ENCODE measurements around the gene ACKR1.

Gene ACKR1

GRCh38 chr1:159214149-159214760 is 9.6 kb downstream of the ACKR1 start:
- Histone ChIP-seq H3K4me3 (no peak overlapping the region), H3K27ac (no peak overlapping the region)

- Histone ChIP-seq H3K4me3 (no peak overlapping the region), H3K27ac (no peak overlapping the region)
Measured at GRCh38 chr1:159218649-159219636, 14.3 kb downstream of the ACKR1 start.

GRCh38 chr1:159222075-159222865 is 17.6 kb downstream of the ACKR1 start:
- H3K4me3 ChIP-seq, result no peak overlapping the region
- H3K27ac ChIP-seq, result no peak overlapping the region

- no peak overlapping the region for H3K27ac ChIP-seq
- no peak overlapping the region for H3K4me3 ChIP-seq
Measured at GRCh38 chr1:159223004-159223403, 18.3 kb downstream of the ACKR1 start.

- H3K27ac ChIP-seq, result no peak overlapping the region
- H3K4me3 ChIP-seq, result no peak overlapping the region
Measured at GRCh38 chr1:159228554-159228953, 23.9 kb downstream of the ACKR1 start.

GRCh38 chr1:159229260-159229885 is 24.7 kb downstream of the ACKR1 start:
- no peak overlapping the region for H3K27ac ChIP-seq
- no peak overlapping the region for H3K4me3 ChIP-seq

GRCh38 chr1:159229896-159230295 is 25.2 kb downstream of the ACKR1 start:
- no peak overlapping the region for H3K4me3 ChIP-seq
- H3K27ac ChIP-seq, result no peak overlapping the region

GRCh38 chr1:159239551-159240220 is 35.0 kb downstream of the ACKR1 start:
- no peak overlapping the region for H3K4me3 ChIP-seq
- H3K27ac ChIP-seq, result no peak overlapping the region

GRCh38 chr1:159247266-159247665 is 42.6 kb downstream of the ACKR1 start:
- H3K4me3 ChIP-seq, result no peak overlapping the region
- H3K27ac ChIP-seq, result no peak overlapping the region

GRCh38 chr1:159248311-159248710 is 43.6 kb downstream of the ACKR1 start:
- H3K4me3 ChIP-seq, result no peak overlapping the region
- H3K27ac ChIP-seq, result no peak overlapping the region

- Histone ChIP-seq H3K4me3 (no peak overlapping the region), H3K27ac (no peak overlapping the region)
Measured at GRCh38 chr1:159250638-159251216, 46.1 kb downstream of the ACKR1 start.
